Muscle of back (tissue), 11 donors: Measurements from ENCODE around the gene TANGO2. TPM values are rescaled to one million over a fixed set of nuclear protein-coding genes. Genes with fewer than 3 reads are reported as not detected.

Source experiments
- DNase-seq, 3 donors: peaks; one replicate each; pipeline versions ENCODE4 v3.0.0 to v3.0.0-alpha.2; 2013
- polyA plus RNA-seq, 10 donors: library from polyadenylated mRNA; unstranded; fragments of 120-200 nt; gene quantifications; one replicate each; pipeline ENCODE4 v1.2.1, GENCODE V29; 2013; ENCODE audit not compliant: insufficient read length in 10 of 10

TANGO2 gene
- polyA plus RNA-seq, 10 donors: 7.5 to 11.8 (median 9.6) TPM

- DNase-seq: no peak
These were observed 84.7 kb downstream of the TANGO2 start for GRCh38 chr22:20105456-20106204.

- no peak for DNase-seq
These were observed 85.4 kb downstream of the TANGO2 start for GRCh38 chr22:20106205-20106848.

GRCh38 chr22:20106849-20107237 lies 85.9 kb downstream of the TANGO2 start:
- DNase-seq: no peak

- DNase-seq: no peak
These were observed 86.6 kb downstream of the TANGO2 start for GRCh38 chr22:20107471-20107901.

GRCh38 chr22:20107951-20108756 lies 87.2 kb downstream of the TANGO2 start:
- DNase-seq: no peak

GRCh38 chr22:20108757-20109230 lies 87.9 kb downstream of the TANGO2 start:
- no peak for DNase-seq

- DNase-seq: no peak
These were observed 88.8 kb downstream of the TANGO2 start for GRCh38 chr22:20109411-20110358.

- no peak for DNase-seq
These were observed 89.6 kb downstream of the TANGO2 start for GRCh38 chr22:20110359-20110985.

GRCh38 chr22:20111045-20111688 lies 90.3 kb downstream of the TANGO2 start:
- no peak for DNase-seq

- no peak for DNase-seq
These were observed 91.0 kb downstream of the TANGO2 start for GRCh38 chr22:20111689-20112622.

GRCh38 chr22:20112623-20113511 lies 92.0 kb downstream of the TANGO2 start:
- no peak for DNase-seq

- no peak for DNase-seq
These were observed 92.8 kb downstream of the TANGO2 start for GRCh38 chr22:20113551-20114310.

- DNase-seq: no peak
These were observed 93.9 kb downstream of the TANGO2 start for GRCh38 chr22:20114506-20115475.

GRCh38 chr22:20115691-20116375 lies 94.9 kb downstream of the TANGO2 start, which contains the start of gene RANBP1:
TSS of gene RANBP1 (plus strand) at chr22:20116104. CDS start at chr22:20116185, 81 bp downstream.
- peak in 2 of 3 donors; percentile 56 for DNase-seq

- no peak for DNase-seq
These were observed 95.6 kb downstream of the TANGO2 start for GRCh38 chr22:20116376-20116950.
